ENCODE results near the gene STRIP2.
"Not testable (repeated sequence)": the region's sequence is repeated elsewhere in the genome, so short reads cannot be mapped to it uniquely, and the experiment has no call there.

STRIP2 gene

GRCh38 chr7:129422727-129423126, 11.5 kb upstream of the STRIP2 start:
- no peak for DNase-seq

GRCh38 chr7:129423700-129424410, 10.4 kb upstream of the STRIP2 start:
- no peak for DNase-seq

- no peak for DNase-seq
Observed at GRCh38 chr7:129426482-129426881, 7.8 kb upstream of the STRIP2 start.

- no peak for DNase-seq
Observed at GRCh38 chr7:129427526-129428045, 6.6 kb upstream of the STRIP2 start.

GRCh38 chr7:129431911-129432643, 2.2 kb upstream of the STRIP2 start:
- DNase-seq = no peak

- no peak for DNase-seq
Observed at GRCh38 chr7:129434675-129435318, 565 bp downstream of the STRIP2 start.

- no peak for DNase-seq
Observed at GRCh38 chr7:129435414-129435829, 1.2 kb downstream of the STRIP2 start.

- no peak for DNase-seq
Observed at GRCh38 chr7:129436335-129436923, 2.2 kb downstream of the STRIP2 start.

GRCh38 chr7:129437190-129437589, 3.0 kb downstream of the STRIP2 start:
- DNase-seq = no peak

GRCh38 chr7:129438281-129438838, 4.1 kb downstream of the STRIP2 start:
- DNase-seq = no peak

- peak; percentile 46 to 57 for DNase-seq
Observed at GRCh38 chr7:129438839-129439651, 4.8 kb downstream of the STRIP2 start.

GRCh38 chr7:129439963-129440625, 5.9 kb downstream of the STRIP2 start:
- DNase-seq = no peak

- no peak for DNase-seq
Observed at GRCh38 chr7:129443612-129444011, 9.4 kb downstream of the STRIP2 start.

- DNase-seq = not testable (repeated sequence)
Observed at GRCh38 chr7:129444776-129445175, 10.5 kb downstream of the STRIP2 start.

- not testable (repeated sequence) for DNase-seq
Observed at GRCh38 chr7:129446925-129447324, 12.7 kb downstream of the STRIP2 start.

- not testable (repeated sequence) for DNase-seq
Observed at GRCh38 chr7:129447445-129447844, 13.2 kb downstream of the STRIP2 start.

GRCh38 chr7:129448608-129449007, 14.4 kb downstream of the STRIP2 start:
- not testable (repeated sequence) for DNase-seq

- DNase-seq = no peak
Observed at GRCh38 chr7:129450295-129450694, 16.1 kb downstream of the STRIP2 start.

- DNase-seq = no peak
Observed at GRCh38 chr7:129452589-129453231, 18.5 kb downstream of the STRIP2 start.

GRCh38 chr7:129453510-129454248, 19.4 kb downstream of the STRIP2 start:
- DNase-seq = no peak

Measured in stimulated activated CD4-positive, alpha-beta T cell treated with anti-CD3 and anti-CD28 coated beads, Interleukin-2, amount 100 ng/mL, for 48 hours (primary cell).